HEK293 (cell line): ENCODE measurements around the gene VGLL2.

ENCODE experiments used
- ATF2 ChIP-seq: fragments of 450-650 bp; formaldehyde crosslinking; IDR thresholded peaks from 2 replicates; pipeline ENCODE4 v1.5.1; 2016; ENCODE audit warnings: missing biosample characterization, missing genetic modification characterization, low read depth
- BCL11A ChIP-seq: fragments of 450-650 bp; formaldehyde crosslinking; IDR thresholded peaks from 2 replicates; pipeline ENCODE4 v1.5.1; 2016; ENCODE audit warnings: low read depth, missing biosample characterization, missing genetic modification characterization
- CTCF ChIP-seq: fragments of 450-650 bp; formaldehyde crosslinking; IDR thresholded peaks from 2 replicates; pipeline ENCODE4 v1.5.1; 2016; ENCODE audit warnings: missing biosample characterization, missing genetic modification characterization
- PRDM10 ChIP-seq: fragments of 450-650 bp; formaldehyde crosslinking; IDR thresholded peaks from 2 replicates; pipeline ENCODE4 v1.5.1; 2016; ENCODE audit warnings: missing biosample characterization, missing genetic modification characterization
- REST ChIP-seq: fragments of 450-650 bp; formaldehyde crosslinking; IDR thresholded peaks from 2 replicates; pipeline ENCODE4 v1.5.1; 2016; ENCODE audit warnings: missing biosample characterization, missing genetic modification characterization
- SETDB1 ChIP-seq: IDR thresholded peaks from one replicate; pipeline ENCODE4 v1.6.1; 2017; ENCODE audit warnings: mild to moderate bottlenecking, low read length, moderate library complexity, mixed read lengths; ENCODE audit not compliant: insufficient read length
- TRIM28 ChIP-seq: IDR thresholded peaks from 2 replicates; pipeline ENCODE4 v1.6.1; 2011; ENCODE audit warnings: low read length, control low read depth, borderline replicate concordance
- ZBTB10 ChIP-seq: fragments of 450-650 bp; formaldehyde crosslinking; IDR thresholded peaks from 2 replicates; pipeline ENCODE4 v1.5.1; 2016; ENCODE audit warnings: missing biosample characterization, missing genetic modification characterization
- ZNF449 ChIP-seq: fragments of 450-650 bp; formaldehyde crosslinking; IDR thresholded peaks from 2 replicates; pipeline ENCODE4 v1.5.1; 2017; ENCODE audit warnings: missing biosample characterization, mild to moderate bottlenecking, missing genetic modification characterization, moderate library complexity
- ZNF707 ChIP-seq: fragments of 450-650 bp; formaldehyde crosslinking; IDR thresholded peaks from 2 replicates; pipeline ENCODE4 v1.5.1; 2016; ENCODE audit warnings: missing biosample characterization, missing genetic modification characterization

- no peak for TF ChIP-seq ATF2 (tag by site-specific recombination)
- TF ChIP-seq CTCF = no peak
- TF ChIP-seq BCL11A (tag by site-specific recombination) = no peak
- TF ChIP-seq ZNF707 (tag by site-specific recombination) = no peak
- TF ChIP-seq REST (tag by site-specific recombination) = no peak
- no peak for TF ChIP-seq ZBTB10 (tag by site-specific recombination)
- TF ChIP-seq PRDM10 (tag by site-specific recombination) = no peak
- TF ChIP-seq ZNF449 (tag by site-specific recombination) = no peak
- no peak for TF ChIP-seq SETDB1
- no peak for TF ChIP-seq TRIM28
These were observed 38.0 kb upstream of the VGLL2 start for GRCh38 chr6:117227245-117227962.
